ENCODE results near the gene RBM8A.

- TF ChIP-seq POLR2A (IDR thresholded peaks at IDR 0.05) = no peak
- TF ChIP-seq, protein P1, sequence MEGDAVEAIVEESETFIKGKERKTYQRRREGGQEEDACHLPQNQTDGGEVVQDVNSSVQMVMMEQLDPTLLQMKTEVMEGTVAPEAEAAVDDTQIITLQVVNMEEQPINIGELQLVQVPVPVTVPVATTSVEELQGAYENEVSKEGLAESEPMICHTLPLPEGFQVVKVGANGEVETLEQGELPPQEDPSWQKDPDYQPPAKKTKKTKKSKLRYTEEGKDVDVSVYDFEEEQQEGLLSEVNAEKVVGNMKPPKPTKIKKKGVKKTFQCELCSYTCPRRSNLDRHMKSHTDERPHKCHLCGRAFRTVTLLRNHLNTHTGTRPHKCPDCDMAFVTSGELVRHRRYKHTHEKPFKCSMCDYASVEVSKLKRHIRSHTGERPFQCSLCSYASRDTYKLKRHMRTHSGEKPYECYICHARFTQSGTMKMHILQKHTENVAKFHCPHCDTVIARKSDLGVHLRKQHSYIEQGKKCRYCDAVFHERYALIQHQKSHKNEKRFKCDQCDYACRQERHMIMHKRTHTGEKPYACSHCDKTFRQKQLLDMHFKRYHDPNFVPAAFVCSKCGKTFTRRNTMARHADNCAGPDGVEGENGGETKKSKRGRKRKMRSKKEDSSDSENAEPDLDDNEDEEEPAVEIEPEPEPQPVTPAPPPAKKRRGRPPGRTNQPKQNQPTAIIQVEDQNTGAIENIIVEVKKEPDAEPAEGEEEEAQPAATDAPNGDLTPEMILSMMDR (IDR thresholded peaks at IDR 0.05) = no peak
These were observed 19.2 kb upstream of the RBM8A start for GRCh38 chr1:145946477-145946986.
